ENCODE results near the gene TRIP10. TPM values are rescaled to one million over a fixed set of nuclear protein-coding genes. Genes with fewer than 3 reads are reported as not detected.

Gene TRIP10
- total and polyA plus RNA-seq, 2 of the 13 experiments (the other 11 are each of a cell fraction or from before 2014, with no cell fraction given), result 32.5 to 33.2 TPM

DNA sequence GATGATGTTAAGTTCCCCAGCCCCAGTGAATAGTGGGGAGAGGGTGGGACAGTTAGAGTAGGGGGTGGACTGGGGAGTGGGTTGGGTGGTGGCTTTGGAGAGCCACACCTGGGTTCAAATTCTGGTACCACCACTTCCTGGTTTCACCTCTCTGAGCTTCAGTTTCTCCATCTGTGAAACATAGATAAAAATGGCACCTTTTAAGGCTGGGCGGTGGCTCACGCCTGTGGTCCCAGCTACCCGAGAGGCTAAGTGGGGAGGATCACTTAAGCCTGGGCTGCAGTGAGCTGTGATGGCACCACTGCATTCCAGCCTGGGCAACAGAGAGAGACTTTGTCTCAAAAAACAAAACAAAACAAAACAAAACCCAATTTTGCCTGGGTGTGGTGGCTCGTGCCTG lies 38.9 kb downstream of the TRIP10 start (continued):
- TF ChIP-seq ZNF550 (CRISPR knock-in tag; IDR thresholded peaks at IDR 0.05; ENCODE audit: borderline replicate concordance), result no peak

- no TSS peak for BruUV-seq (replicated peaks)
- no peaks in the 10 kb centered on the region for H3K27me3 ChIP-seq (ENCODE audit: control insufficient read depth in 1 of 2, insufficient read depth in 2 of 2, low read length in 2 of 2)
- TF ChIP-seq CENPT (CRISPR knock-in tag; IDR thresholded peaks at IDR 0.05; ENCODE audit: low read depth), result no peak
- 56% methylated on average over 4 of the region's 4 CpGs for WGBS (ENCODE audit: low lambda C conversion rate)
- H3K4me3 ChIP-seq (replicated peaks in 1 of 3; ENCODE audit: insufficient read depth in 1 of 3, low read depth in 2 of 3, low read length in 3 of 3), result no peak overlapping the region
- no peaks in the 10 kb centered on the region for H3K36me3 ChIP-seq (replicated peaks in 1 of 2; ENCODE audit: control insufficient read depth in 1 of 2, insufficient read depth in 2 of 2, low read length in 2 of 2)
- ATAC-seq, result no peak
- FAIRE-seq, result no peak
- no peak overlapping the region for H3K9ac ChIP-seq (ENCODE audit: insufficient read depth, low read depth, low read length)
- no peak overlapping the region for H3K27ac ChIP-seq (ENCODE audit: extremely low read length, insufficient read depth, low read length)
- DNase-seq (ENCODE audit: low spot score), result no peak
- intact Hi-C loops (cut with micrococcal nuclease; ENCODE audit: unreplicated experiment) (no loop called here), in situ Hi-C loops (cut with HindIII; ENCODE audit: extremely low pct_ligation_motif_present, low pct_unique_long_range_greater_than_20kb) (no loop called here)
- H3K4me1 ChIP-seq (ENCODE audit: insufficient read depth, low read length), result no peaks in the 10 kb centered on the region
- CTCF ChIA-PET (ENCODE audit: low intra/inter-chr PET ratio, low total read pairs), result no interaction called here
- H4K20me1 ChIP-seq (ENCODE audit: insufficient read depth, low read length), result no peaks in the 10 kb centered on the region
- POLR2A ChIA-PET, result no interaction called here
- no peaks in the 10 kb centered on the region for H3K9me3 ChIP-seq (ENCODE audit: low read length)
- H3K4me2 ChIP-seq (ENCODE audit: low read depth, low read length), result no peak overlapping the region
- H3K79me2 ChIP-seq (ENCODE audit: insufficient read depth, low read length), result no peaks in the 10 kb centered on the region
- no peak overlapping the region for H2AFZ ChIP-seq (ENCODE audit: low read length)
Observed at GRCh38 chr19:6779206-6779605, 39.7 kb downstream of the TRIP10 start.

DNA sequence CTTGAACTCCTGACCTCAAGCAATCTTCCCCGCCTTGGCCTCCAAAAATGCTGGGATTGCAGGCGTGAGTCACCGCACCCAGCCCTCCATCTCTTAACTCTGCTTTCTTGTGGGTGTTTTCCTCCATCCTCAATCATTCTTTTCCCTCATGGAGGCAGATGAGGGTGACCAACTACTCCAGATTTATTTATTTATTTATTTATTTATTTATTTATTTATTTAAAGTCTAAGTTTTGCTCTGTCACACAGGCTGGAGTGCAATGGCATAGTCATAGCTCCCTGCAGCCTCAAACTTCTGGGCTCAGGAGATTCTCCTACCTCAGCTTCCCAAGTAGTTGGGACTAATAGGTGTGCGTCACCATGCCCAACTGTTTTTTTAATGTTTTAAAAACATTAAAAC lies 47.9 kb downstream of the TRIP10 start:
- BruUV-seq (replicated peaks), result no TSS peak
- DNase-seq (ENCODE audit: low spot score), result no peak
- ChIA-PET CTCF (ENCODE audit: low intra/inter-chr PET ratio, low total read pairs) (no interaction called here), POLR2A (no interaction called here)
- no peaks in the 10 kb centered on the region for H3K4me1 ChIP-seq (ENCODE audit: insufficient read depth, low read length)
- H3K4me2 ChIP-seq (ENCODE audit: low read depth, low read length), result no peak overlapping the region
- no peak overlapping the region for H3K4me3 ChIP-seq (replicated peaks in 1 of 3; ENCODE audit: insufficient read depth in 1 of 3, low read depth in 2 of 3, low read length in 3 of 3)
- no peaks in the 10 kb centered on the region for H4K20me1 ChIP-seq (ENCODE audit: insufficient read depth, low read length)
- no peak overlapping the region for H3K27ac ChIP-seq (ENCODE audit: extremely low read length, insufficient read depth, low read length)
- no peak overlapping the region for H3K9ac ChIP-seq (ENCODE audit: insufficient read depth, low read depth, low read length)
- intact Hi-C loops (cut with micrococcal nuclease; ENCODE audit: unreplicated experiment) (no loop called here), in situ Hi-C loops (cut with HindIII; ENCODE audit: extremely low pct_ligation_motif_present, low pct_unique_long_range_greater_than_20kb) (no loop called here)
- no peaks in the 10 kb centered on the region for H3K9me3 ChIP-seq (ENCODE audit: low read length)
- H3K27me3 ChIP-seq (ENCODE audit: control insufficient read depth in 1 of 2, insufficient read depth in 2 of 2, low read length in 2 of 2), result peaks cover 0 to 3% of the 10 kb centered on the region in 2 experiments; a peak in 2 of 5 replicates
- no peak overlapping the region for H2AFZ ChIP-seq (ENCODE audit: low read length)
- FAIRE-seq, result no peak
- H3K36me3 ChIP-seq (replicated peaks in 1 of 2; ENCODE audit: control insufficient read depth in 1 of 2, insufficient read depth in 2 of 2, low read length in 2 of 2), result no peaks in the 10 kb centered on the region
- ATAC-seq, result no peak
- 90% methylated on average over 4 of the region's 4 CpGs for WGBS (ENCODE audit: low lambda C conversion rate)
- H3K79me2 ChIP-seq (ENCODE audit: insufficient read depth, low read length), result no peaks in the 10 kb centered on the region
- TF ChIP-seq CENPBD1 (CRISPR knock-in tag; IDR thresholded peaks at IDR 0.05; ENCODE audit: borderline replicate concordance, low read depth) (no peak), ESRRA (CRISPR knock-in tag; IDR thresholded peaks at IDR 0.05; ENCODE audit: low read depth) (no peak), BATF2 (CRISPR knock-in tag; IDR thresholded peaks at IDR 0.05) (no peak), IRF2 (CRISPR knock-in tag; IDR thresholded peaks at IDR 0.05) (no peak)
- TF ChIP-seq, protein P1, sequence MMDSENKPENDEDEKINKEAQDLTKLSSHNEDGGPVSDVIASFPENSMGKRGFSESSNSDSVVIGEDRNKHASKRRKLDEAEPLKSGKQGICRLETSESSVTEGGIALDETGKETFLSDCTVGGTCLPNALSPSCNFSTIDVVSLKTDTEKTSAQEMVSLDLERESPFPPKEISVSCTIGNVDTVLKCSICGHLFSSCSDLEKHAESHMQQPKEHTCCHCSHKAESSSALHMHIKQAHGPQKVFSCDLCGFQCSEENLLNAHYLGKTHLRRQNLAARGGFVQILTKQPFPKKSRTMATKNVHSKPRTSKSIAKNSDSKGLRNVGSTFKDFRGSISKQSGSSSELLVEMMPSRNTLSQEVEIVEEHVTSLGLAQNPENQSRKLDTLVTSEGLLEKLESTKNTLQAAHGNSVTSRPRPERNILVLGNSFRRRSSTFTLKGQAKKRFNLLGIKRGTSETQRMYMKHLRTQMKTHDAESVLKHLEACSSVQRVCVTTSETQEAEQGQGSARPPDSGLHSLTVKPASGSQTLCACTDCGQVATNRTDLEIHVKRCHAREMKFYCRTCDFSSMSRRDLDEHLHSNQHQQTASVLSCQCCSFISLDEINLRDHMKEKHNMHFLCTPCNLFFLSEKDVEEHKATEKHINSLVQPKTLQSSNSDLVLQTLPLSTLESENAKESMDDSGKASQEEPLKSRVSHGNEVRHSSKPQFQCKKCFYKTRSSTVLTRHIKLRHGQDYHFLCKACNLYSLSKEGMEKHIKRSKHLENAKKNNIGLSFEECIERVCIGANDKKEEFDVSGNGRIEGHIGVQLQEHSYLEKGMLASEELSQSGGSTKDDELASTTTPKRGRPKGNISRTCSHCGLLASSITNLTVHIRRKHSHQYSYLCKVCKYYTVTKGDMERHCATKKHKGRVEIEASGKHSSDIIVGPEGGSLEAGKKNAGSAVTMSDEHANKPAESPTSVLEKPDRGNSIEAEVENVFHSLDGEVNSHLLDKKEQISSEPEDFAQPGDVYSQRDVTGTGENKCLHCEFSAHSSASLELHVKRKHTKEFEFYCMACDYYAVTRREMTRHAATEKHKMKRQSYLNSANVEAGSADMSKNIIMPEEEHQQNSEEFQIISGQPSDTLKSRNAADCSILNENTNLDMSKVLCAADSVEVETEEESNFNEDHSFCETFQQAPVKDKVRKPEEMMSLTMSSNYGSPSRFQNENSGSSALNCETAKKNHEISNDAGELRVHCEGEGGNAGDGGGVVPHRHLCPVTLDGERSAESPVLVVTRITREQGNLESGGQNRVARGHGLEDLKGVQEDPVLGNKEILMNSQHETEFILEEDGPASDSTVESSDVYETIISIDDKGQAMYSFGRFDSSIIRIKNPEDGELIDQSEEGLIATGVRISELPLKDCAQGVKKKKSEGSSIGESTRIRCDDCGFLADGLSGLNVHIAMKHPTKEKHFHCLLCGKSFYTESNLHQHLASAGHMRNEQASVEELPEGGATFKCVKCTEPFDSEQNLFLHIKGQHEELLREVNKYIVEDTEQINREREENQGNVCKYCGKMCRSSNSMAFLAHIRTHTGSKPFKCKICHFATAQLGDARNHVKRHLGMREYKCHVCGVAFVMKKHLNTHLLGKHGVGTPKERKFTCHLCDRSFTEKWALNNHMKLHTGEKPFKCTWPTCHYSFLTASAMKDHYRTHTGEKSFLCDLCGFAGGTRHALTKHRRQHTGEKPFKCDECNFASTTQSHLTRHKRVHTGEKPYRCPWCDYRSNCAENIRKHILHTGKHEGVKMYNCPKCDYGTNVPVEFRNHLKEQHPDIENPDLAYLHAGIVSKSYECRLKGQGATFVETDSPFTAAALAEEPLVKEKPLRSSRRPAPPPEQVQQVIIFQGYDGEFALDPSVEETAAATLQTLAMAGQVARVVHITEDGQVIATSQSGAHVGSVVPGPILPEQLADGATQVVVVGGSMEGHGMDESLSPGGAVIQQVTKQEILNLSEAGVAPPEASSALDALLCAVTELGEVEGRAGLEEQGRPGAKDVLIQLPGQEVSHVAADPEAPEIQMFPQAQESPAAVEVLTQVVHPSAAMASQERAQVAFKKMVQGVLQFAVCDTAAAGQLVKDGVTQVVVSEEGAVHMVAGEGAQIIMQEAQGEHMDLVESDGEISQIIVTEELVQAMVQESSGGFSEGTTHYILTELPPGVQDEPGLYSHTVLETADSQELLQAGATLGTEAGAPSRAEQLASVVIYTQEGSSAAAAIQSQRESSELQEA (CRISPR knock-in tag; IDR thresholded peaks at IDR 0.05; ENCODE audit: not compliant biosample characterization), result no peak

Measured in HepG2 (cell line).